Subcutaneous adipose tissue (tissue), 4 donors: ENCODE data around the gene ARHGEF4. TPM values are rescaled to one million over a fixed set of nuclear protein-coding genes. Genes with fewer than 3 reads are reported as not detected.

Source experiments
- CTCF ChIP-seq: fragments of 450-650 bp; IDR thresholded peaks from one replicate; pipeline ENCODE4 v1.5.1; 2016; ENCODE audit warnings: low read depth, mild to moderate bottlenecking, control low read depth, antibody characterized with exemption, moderate library complexity
- total RNA-seq, 4 donors: library from RNA; depleted of rRNA; stranded (reverse); fragments of >200 nt; gene quantifications; one replicate each; pipeline ENCODE4 v1.1.0, GENCODE V29; 2016

Gene ARHGEF4
- total RNA-seq, 4 donors from 2014 or later = 4.8 to 17.9 (median 9.8) TPM

GRCh38 chr2:130891966-130892365 is 55.3 kb downstream of the ARHGEF4 start:
- TF ChIP-seq CTCF = no peak

- no peak for TF ChIP-seq CTCF
Observed at GRCh38 chr2:130892793-130893785, 56.4 kb downstream of the ARHGEF4 start.

GRCh38 chr2:130894326-130894942 is 57.7 kb downstream of the ARHGEF4 start:
- no peak for TF ChIP-seq CTCF

- no peak for TF ChIP-seq CTCF
Observed at GRCh38 chr2:130896813-130897212, 60.1 kb downstream of the ARHGEF4 start.

- no peak for TF ChIP-seq CTCF
Observed at GRCh38 chr2:130898553-130898952, 61.8 kb downstream of the ARHGEF4 start.

- no peak for TF ChIP-seq CTCF
Observed at GRCh38 chr2:130899306-130899705, 62.6 kb downstream of the ARHGEF4 start.

GRCh38 chr2:130901061-130901460 is 64.3 kb downstream of the ARHGEF4 start:
- no peak for TF ChIP-seq CTCF
